Activated CD4-positive, alpha-beta memory T cell treated with anti-CD3 and anti-CD28 coated beads for 36 hours (primary cell): ENCODE data around the gene UNC13B. TPM values are rescaled to one million over a fixed set of nuclear protein-coding genes. Genes with fewer than 3 reads are reported as not detected.
"Not testable (repeated sequence)": the region's sequence is repeated elsewhere in the genome, so short reads cannot be mapped to it uniquely, and the experiment has no call there.

ENCODE experiments used
- CTCF ChIA-PET: fragments of 350-600 bp; sonication (Branson Sonifier 250); formaldehyde crosslinking; loops from one replicate; lab custom pipeline; 2021; ENCODE audit warnings: antibody characterized with exemption, inconsistent platforms; lab: Charles Lee
- POLR2A ChIA-PET: fragments of 350-600 bp; sonication (Branson Sonifier 250); formaldehyde crosslinking; loops from one replicate; lab custom pipeline; 2021; ENCODE audit warnings: antibody characterized with exemption; lab: Charles Lee
- DNase-seq: peaks from one replicate; pipeline ENCODE4 v3.0.0-alpha.2; 2020
- H3K27ac Mint-ChIP-seq: one replicate; pipeline ENCODE4 v1.8.0; 2021; ENCODE audit warnings: mixed read lengths
- H3K27me3 Mint-ChIP-seq: one replicate; pipeline ENCODE4 v1.8.0; 2021; ENCODE audit warnings: mixed read lengths
- H3K36me3 Mint-ChIP-seq: one replicate; pipeline ENCODE4 v1.8.0; 2021; ENCODE audit warnings: mixed read lengths
- H3K4me1 Mint-ChIP-seq: one replicate; pipeline ENCODE4 v1.8.0; 2021; ENCODE audit warnings: low read depth, mixed read lengths
- H3K4me3 Mint-ChIP-seq: one replicate; pipeline ENCODE4 v1.8.0; 2021; ENCODE audit warnings: mild to moderate bottlenecking, mixed read lengths
- H3K9me3 Mint-ChIP-seq: one replicate; pipeline ENCODE4 v1.8.0; 2021; ENCODE audit warnings: mixed read lengths
- intact Hi-C: fragments of 100-400 bp; cut with micrococcal nuclease; formaldehyde crosslinking; loops from one replicate; pipeline ENCODE4 v1.15.1; 2023
- total RNA-seq, 2 experiments: library from RNA; stranded (reverse); gene quantifications; one replicate each; pipeline ENCODE4 v1.2.3, GENCODE V29; 2021

The UNC13B gene
- total RNA-seq, 2 experiments from 2014 or later: 3.6 to 4.6 TPM

DNA sequence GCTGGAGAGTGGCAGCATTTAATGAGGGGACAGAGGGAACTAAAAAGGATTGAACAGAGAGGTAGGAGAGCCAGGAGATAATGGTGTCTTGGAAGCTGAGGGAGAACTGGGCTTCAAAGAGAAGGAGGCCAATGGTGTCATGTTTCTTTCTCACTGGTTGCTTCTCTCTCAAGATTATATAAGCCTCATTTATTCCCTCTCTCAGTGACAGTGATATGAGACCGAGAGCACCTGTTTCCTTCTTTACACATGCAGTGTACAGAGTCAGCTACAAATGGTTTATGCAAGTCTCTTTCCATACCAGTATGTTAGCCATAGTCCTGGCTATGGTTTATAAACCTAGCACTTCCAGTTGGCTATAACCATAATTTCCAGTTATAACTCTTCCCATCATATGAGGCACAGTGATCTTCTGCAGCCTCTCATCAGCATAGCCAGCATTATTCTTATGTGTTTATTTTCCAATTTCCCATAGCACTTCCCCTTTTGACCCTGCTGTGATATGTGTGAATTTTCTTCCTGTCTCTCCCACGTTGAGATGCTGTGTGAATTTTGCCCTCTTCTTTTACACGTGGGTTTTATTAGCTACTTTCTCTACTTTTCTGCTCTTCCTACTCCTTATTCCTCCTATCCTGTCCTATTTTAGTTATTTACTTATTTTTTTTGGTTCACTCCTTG lies 71.2 kb downstream of the UNC13B start:
- Mint-ChIP-seq H3K9me3 (no peaks in the 10 kb centered on the region), H3K36me3 (no peaks in the 10 kb centered on the region), H3K27ac (no peak overlapping the region), H3K27me3 (peaks cover 5% of the 10 kb centered on the region), H3K4me3 (no peak overlapping the region), H3K4me1 (no peaks in the 10 kb centered on the region)
- intact Hi-C loops: no loop called here
- DNase-seq: no peak
- POLR2A ChIA-PET: no interaction called here
- CTCF ChIA-PET: no interaction called here

DNA sequence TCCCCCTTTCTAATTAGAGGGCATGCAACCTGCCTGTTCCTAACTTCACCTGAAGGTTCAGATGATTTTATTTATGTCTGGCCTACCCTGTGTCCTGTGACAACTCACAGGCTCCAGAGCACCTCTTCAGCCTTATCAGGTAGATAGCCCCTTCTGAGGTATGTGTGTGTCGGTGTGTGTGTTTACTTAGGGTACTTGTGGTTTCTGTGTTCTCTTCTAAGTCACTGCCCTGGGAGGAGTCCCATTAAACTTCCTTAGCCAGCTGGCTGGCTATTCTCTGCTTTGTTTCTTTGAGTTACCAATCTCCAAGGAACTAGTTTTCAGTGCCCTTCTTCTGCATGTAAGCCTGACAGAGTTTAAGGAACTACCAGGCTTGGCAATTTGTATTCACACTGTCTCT lies 74.9 kb downstream of the UNC13B start:
- H3K9me3 Mint-ChIP-seq: peaks cover 8% of the 10 kb centered on the region
- ChIA-PET CTCF (no interaction called here), POLR2A (no interaction called here)
- peaks cover 7% of the 10 kb centered on the region for H3K27me3 Mint-ChIP-seq
- no peak overlapping the region for H3K27ac Mint-ChIP-seq
- no peak for DNase-seq
- H3K4me3 Mint-ChIP-seq: no peak overlapping the region
- no peaks in the 10 kb centered on the region for H3K4me1 Mint-ChIP-seq
- H3K36me3 Mint-ChIP-seq: peaks cover 4% of the 10 kb centered on the region
- intact Hi-C loops: no loop called here

DNA sequence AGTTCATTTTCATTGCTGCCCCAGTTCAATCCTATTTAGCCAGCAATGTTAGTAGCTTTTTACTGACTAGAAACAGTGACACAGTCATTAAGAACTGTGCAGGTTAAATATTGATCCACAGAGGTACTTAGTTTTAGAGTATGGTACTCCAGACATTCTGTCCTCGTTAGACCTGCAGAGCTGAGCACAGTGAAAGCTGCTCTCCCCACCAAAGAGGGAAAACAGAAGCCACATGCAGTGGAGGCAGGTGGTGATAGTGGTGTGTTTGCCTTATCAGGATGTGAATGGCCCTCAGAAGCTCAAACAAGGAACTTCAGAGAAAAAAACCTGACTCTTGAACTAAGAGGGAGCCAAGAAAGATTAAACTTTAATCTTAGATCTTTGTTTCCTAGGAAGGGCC lies 75.5 kb downstream of the UNC13B start:
- no peak for DNase-seq
- no peaks in the 10 kb centered on the region for H3K4me1 Mint-ChIP-seq
- no peak overlapping the region for H3K27ac Mint-ChIP-seq
- intact Hi-C loops: no loop called here
- peaks cover 7% of the 10 kb centered on the region for H3K27me3 Mint-ChIP-seq
- ChIA-PET POLR2A (no interaction called here), CTCF (no interaction called here)
- peaks cover 4% of the 10 kb centered on the region for H3K36me3 Mint-ChIP-seq
- no peak overlapping the region for H3K4me3 Mint-ChIP-seq
- peaks cover 8% of the 10 kb centered on the region for H3K9me3 Mint-ChIP-seq

DNA sequence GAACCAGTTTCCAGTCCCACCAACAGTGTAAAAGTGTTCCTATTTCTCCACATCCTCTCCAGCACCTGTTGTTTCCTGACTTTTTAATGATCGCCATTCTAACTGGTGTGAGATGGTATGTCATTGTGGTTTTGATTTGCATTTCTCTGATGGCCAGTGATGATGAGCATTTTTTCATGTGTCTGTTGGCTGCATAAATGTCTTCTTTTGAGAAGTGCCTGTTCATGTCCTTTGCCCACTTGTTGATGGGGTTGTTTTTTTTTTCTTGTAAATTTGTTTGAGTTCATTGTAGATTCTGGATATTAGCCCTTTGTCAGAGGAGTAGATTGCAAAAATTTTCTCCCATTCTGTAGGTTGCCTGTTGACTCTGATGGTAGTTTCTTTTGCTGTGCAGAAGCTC lies 84.1 kb downstream of the UNC13B start:
- H3K9me3 Mint-ChIP-seq, intact Hi-C loops, H3K4me1 Mint-ChIP-seq, H3K36me3 Mint-ChIP-seq, H3K27ac Mint-ChIP-seq, POLR2A ChIA-PET, H3K4me3 Mint-ChIP-seq, H3K27me3 Mint-ChIP-seq, DNase-seq, CTCF ChIA-PET: not testable (repeated sequence)

DNA sequence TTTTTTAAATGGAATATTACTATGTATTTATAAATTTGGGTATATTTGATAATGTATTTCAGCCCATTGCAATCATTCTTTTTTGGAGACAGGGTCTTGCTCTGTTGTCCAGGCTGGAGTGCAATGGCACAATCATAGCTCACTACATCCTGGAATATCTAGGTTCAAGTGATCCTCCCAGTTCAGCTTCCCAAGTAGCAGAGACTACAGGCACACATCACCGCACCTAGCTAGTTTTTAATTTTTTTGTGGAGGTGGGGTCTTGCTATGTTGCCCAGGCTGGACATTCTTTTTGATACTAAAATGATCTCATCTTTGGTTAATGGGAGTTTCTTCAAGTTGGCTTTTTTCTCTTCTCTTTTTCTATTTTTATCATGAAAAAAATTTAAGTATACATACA lies 91.3 kb downstream of the UNC13B start:
- Mint-ChIP-seq H3K4me3 (no peak overlapping the region), H3K27ac (no peak overlapping the region), H3K27me3 (peaks cover 9% of the 10 kb centered on the region), H3K4me1 (no peaks in the 10 kb centered on the region), H3K9me3 (no peaks in the 10 kb centered on the region), H3K36me3 (no peaks in the 10 kb centered on the region)
- ChIA-PET CTCF (no interaction called here), POLR2A (no interaction called here)
- intact Hi-C loops: no loop called here
- DNase-seq: no peak

DNA sequence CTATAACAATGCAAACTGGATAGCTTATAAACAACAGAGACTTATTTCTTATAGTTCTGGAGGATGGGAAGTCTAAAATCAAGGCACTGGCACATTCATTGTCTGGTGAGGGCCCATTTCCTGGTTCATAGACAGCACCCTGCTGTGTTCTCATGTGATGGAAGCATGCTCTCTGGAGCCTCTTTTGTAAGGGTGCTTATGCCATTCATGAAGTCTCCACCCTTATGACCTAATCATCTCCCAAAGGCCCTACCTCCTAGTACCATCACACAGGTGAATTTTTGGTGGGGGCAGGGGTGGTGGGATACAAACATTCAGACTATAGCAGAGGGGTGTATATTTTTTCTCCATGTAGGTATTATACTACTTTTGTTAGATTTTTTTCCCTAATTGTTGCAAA lies 92.4 kb downstream of the UNC13B start:
- H3K27ac Mint-ChIP-seq: no peak overlapping the region
- no peak overlapping the region for H3K4me3 Mint-ChIP-seq
- no peaks in the 10 kb centered on the region for H3K4me1 Mint-ChIP-seq
- no peaks in the 10 kb centered on the region for H3K36me3 Mint-ChIP-seq
- CTCF ChIA-PET: no interaction called here
- DNase-seq: no peak
- H3K27me3 Mint-ChIP-seq: peaks cover 4% of the 10 kb centered on the region
- H3K9me3 Mint-ChIP-seq: no peaks in the 10 kb centered on the region
- POLR2A ChIA-PET: no interaction called here
- intact Hi-C loops: no loop called here

DNA sequence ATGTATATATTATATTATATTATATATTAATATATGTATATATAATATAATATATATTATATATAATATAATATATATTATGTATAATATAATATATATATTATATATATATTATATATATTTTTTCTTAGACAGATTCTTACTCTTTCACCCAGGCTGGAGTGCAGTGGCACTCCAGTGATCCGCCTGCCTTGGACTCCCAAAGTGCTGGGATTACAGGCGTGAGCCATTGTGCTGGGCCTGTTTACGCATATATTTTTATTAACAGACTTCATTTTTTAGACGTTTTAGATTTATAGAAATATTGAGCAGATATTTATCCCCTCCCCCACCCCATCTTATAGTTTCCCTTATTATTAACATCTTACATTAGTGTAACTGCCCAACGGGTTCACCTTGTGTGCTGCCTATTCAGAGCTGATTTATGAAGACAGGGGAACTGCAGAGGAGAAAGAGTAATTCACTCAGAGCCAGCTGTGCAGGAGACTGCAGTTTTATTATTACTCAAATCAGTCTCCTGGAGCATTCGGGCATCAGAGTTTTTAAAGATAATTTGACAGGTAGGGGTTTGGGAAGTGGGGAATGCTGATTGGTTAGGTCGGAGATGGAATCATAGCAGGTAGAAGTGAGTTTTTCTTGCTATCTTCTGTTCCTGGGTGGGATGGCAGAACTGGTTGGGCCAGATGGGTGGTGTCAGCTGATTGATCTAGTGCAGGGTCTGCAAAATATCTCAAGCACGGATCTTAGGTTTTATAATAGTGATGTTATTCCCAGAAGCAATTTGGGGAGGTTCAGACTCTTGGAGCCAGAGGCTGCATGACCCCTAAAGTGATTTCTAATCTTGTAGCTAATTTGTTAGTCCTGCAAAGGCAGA lies 93.4 kb downstream of the UNC13B start:
- Mint-ChIP-seq H3K9me3 (no peaks in the 10 kb centered on the region), H3K27me3 (peaks cover 2% of the 10 kb centered on the region), H3K36me3 (no peaks in the 10 kb centered on the region), H3K4me3 (no peak overlapping the region), H3K27ac (no peak overlapping the region), H3K4me1 (no peaks in the 10 kb centered on the region)
- POLR2A ChIA-PET: no interaction called here
- CTCF ChIA-PET: no interaction called here
- no peak for DNase-seq
- intact Hi-C loops: no loop called here

DNA sequence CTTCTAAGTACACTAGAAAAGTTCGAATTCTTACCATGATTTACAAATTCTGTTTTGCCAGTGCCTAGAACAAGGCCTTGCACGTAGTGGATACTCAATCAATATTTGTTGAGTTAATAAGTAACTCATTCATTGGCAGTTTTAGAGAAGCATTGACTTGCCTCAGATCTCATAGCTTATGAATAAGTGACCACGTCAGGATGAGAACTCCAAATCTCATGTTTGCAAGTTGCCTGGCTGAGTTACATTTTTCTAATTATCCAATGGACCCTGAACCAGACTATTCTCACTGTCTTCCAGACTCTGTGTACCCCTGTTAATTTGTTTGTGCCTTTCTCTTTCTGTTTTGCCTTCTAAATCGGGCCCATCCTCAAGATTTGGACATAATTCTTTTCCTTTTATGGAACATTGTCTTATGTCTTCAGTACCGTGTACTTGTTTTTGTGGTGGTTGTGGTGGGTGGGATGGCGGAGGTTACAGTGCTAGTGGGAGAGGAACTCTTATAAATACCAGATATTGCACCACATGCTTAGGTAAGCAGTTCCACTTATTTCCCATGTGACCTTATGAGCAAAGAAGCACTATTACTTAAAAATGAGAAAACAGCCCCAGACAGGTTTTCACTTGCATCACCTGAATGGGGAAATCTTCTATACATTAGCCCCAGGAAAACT lies 96.3 kb downstream of the UNC13B start:
- Mint-ChIP-seq H3K4me3 (no peak overlapping the region), H3K36me3 (no peaks in the 10 kb centered on the region), H3K27me3 (no peaks in the 10 kb centered on the region), H3K9me3 (no peaks in the 10 kb centered on the region), H3K4me1 (no peaks in the 10 kb centered on the region), H3K27ac (no peak overlapping the region)
- ChIA-PET CTCF (interaction anchor here (0.6 to 2.7 kb wide), 5 partner anchors 139 to 359 kb away, joined by 3 to 41 read pairs (median 8); partner anchors contain the start of gene ATOSB), POLR2A (interaction anchor here (1.0 kb wide), 1 partner anchor 155 kb away, joined by 3 read pairs; the partner anchor contains the start of gene STOML2)
- intact Hi-C loops: loop anchor here (2.0 kb wide), 1 partner anchor 187 kb away; no protein-coding TSS in a partner anchor
- DNase-seq: no peak

DNA sequence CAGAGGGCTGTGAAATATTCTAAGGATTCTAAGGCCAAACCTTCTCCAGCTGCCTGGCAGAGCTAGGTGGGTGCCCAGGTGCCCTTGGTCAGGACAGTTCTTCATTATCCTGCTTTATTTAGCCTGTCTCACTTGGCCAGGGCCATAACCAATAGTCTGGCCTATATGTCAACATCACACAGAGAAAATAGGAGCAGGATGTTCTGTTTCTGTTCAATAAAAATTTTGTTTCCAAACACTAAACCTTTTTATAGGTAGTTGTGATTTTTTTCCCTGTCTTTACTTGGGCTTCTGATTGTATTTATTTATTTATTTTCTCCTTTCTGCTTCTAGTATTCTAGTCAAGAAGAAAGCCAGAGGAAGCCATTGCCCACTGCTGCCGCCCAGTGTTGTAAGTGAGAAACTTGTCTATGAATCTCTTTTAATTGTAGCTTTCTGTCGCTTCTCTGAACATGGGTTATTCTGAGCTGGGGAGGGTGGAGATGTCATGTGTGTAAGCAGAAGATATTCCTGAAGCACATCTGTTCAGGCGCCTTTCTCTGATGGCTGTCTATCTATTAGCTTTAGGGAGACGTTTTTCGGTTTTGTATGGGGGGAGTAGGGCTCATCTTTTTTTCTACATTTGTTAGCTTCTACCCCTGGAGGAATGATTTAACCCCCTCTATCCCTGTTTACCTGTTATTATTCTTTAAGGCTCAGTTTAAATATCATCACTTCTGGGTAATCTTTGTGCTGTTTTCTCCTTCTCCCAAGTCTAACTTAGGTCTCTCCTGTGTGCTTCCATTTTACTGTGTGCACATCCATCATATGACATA lies 97.1 kb downstream of the UNC13B start:
- ChIA-PET CTCF (interaction anchor here (0.5 to 2.7 kb wide), 13 partner anchors 14 to 359 kb away, joined by 3 to 41 read pairs (median 3); partner anchors contain the start of gene ATOSB), POLR2A (no interaction called here)
- Mint-ChIP-seq H3K27me3 (no peaks in the 10 kb centered on the region), H3K36me3 (no peaks in the 10 kb centered on the region), H3K27ac (no peak overlapping the region), H3K4me1 (no peaks in the 10 kb centered on the region), H3K4me3 (no peak overlapping the region), H3K9me3 (no peaks in the 10 kb centered on the region)
- intact Hi-C loops: loop anchor here (1.0 to 2.0 kb wide), 2 partner anchors 143 to 188 kb away; no protein-coding TSS in a partner anchor
- DNase-seq: peak; percentile 56

DNA sequence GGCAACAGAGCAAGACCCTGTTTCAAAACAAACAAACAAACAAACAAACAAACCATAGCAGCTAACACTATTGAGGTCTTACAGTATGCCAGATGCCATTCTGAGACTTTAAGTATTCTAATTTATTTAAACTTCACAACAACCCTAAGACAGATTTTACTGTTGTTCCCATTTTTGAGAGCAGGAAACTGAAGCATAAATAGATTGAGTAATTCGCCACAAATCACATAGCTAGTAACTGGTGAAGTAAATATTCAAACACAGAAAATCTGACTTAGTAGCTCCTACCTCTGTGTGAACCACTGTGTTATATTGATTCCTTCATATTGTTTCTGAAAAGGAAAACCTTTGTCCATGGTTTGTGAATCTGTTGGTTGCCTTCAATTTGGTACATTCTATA lies 98.4 kb downstream of the UNC13B start:
- Mint-ChIP-seq H3K27ac (no peak overlapping the region), H3K4me1 (no peaks in the 10 kb centered on the region), H3K27me3 (no peaks in the 10 kb centered on the region), H3K36me3 (no peaks in the 10 kb centered on the region), H3K4me3 (no peak overlapping the region), H3K9me3 (no peaks in the 10 kb centered on the region)
- CTCF ChIA-PET: interaction anchor here (1.2 to 2.7 kb wide), 6 partner anchors 97 to 360 kb away, joined by 3 to 41 read pairs (median 6); partner anchors contain the start of gene ATOSB
- POLR2A ChIA-PET: no interaction called here
- intact Hi-C loops: no loop called here
- DNase-seq: no peak

DNA sequence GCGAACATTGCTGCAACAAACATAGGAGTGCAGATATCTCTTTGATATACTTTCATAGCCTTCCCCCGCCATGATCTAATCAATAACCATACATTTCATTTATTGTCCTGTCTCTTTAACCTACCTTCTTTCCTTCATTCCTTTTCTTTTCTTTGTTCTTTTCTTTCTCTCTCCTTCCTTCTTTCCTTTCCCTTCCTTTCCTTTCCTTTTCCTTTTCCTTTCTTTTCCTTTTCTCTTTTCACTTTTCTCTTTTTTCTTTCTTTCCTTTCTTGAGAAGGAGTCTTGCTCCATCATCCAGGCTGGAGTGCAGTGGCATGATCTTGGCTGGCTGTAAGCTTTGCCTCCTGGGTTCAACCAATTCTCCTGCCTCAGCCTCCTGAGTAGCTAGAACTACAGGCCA lies 100.3 kb downstream of the UNC13B start:
- CTCF ChIA-PET: interaction anchor here (1.9 kb wide), 1 partner anchor 145 kb away, joined by 6 read pairs; no protein-coding TSS in a partner anchor
- intact Hi-C loops: no loop called here
- Mint-ChIP-seq H3K4me1 (no peaks in the 10 kb centered on the region), H3K4me3 (no peak overlapping the region), H3K36me3 (no peaks in the 10 kb centered on the region), H3K27ac (no peak overlapping the region), H3K27me3 (peaks cover 3% of the 10 kb centered on the region), H3K9me3 (no peaks in the 10 kb centered on the region)
- POLR2A ChIA-PET: no interaction called here
- DNase-seq: no peak
